SK-N-SH treated with all-trans-retinoic acid at 6 μM for 48 hours (cell line): ENCODE measurements around the gene NFKB1.

Experiments used
- ATAC-seq: fragments of 200-7000 bp; cut with Tn5 transposase; 3 replicates; pipeline ENCODE4 v1.9.1; 2020; ENCODE audit warnings: mild to moderate bottlenecking, moderate library complexity
- ARNTL ChIP-seq: fragments of 450-650 bp; formaldehyde crosslinking; IDR thresholded peaks from 2 replicates; pipeline ENCODE4 v1.5.0; 2020; ENCODE audit warnings: low read depth, mild to moderate bottlenecking, moderate library complexity, borderline replicate concordance
- BACH2 ChIP-seq: fragments of 250-450 bp; sonication (Bioruptor Pico); IDR thresholded peaks from 2 replicates; pipeline ENCODE4 v1.9.0; 2021; ENCODE audit warnings: mild to moderate bottlenecking, borderline replicate concordance
- CSDC2 ChIP-seq: fragments of 250-450 bp; sonication (Bioruptor Pico); IDR thresholded peaks from 2 replicates; pipeline ENCODE4 v1.5.0; 2020; ENCODE audit warnings: mild to moderate bottlenecking, moderate library complexity
- ESRRG ChIP-seq: fragments of 250-450 bp; sonication (Bioruptor Pico); IDR thresholded peaks from 2 replicates; pipeline ENCODE4 v1.6.1; 2021; ENCODE audit warnings: mild to moderate bottlenecking
- GLIS3 ChIP-seq: fragments of 250-450 bp; sonication (Bioruptor Pico); IDR thresholded peaks from 2 replicates; pipeline ENCODE4 v1.5.0; 2020; ENCODE audit warnings: mild to moderate bottlenecking, moderate library complexity
- ISL1 ChIP-seq: fragments of 250-450 bp; sonication (Bioruptor Pico); IDR thresholded peaks from 2 replicates; pipeline ENCODE4 v2.1.2; 2022; ENCODE audit warnings: mild to moderate bottlenecking, moderate library complexity
- OSR1 ChIP-seq: fragments of 250-450 bp; sonication (Bioruptor Pico); IDR thresholded peaks from 2 replicates; pipeline ENCODE4 v1.8.0; 2022; ENCODE audit warnings: moderate library complexity, mild to moderate bottlenecking, inconsistent platforms
- PPARA ChIP-seq: fragments of 250-450 bp; sonication (Bioruptor Pico); IDR thresholded peaks from 2 replicates; pipeline ENCODE4 v1.5.0; 2020; ENCODE audit warnings: mild to moderate bottlenecking, borderline replicate concordance
- RARB ChIP-seq: fragments of 250-450 bp; sonication (Bioruptor Pico); IDR thresholded peaks from 2 replicates; pipeline ENCODE4 v1.8.0; 2021; ENCODE audit warnings: mild to moderate bottlenecking, moderate library complexity
- SNAI2 ChIP-seq: fragments of 250-450 bp; sonication (Bioruptor Pico); IDR thresholded peaks from 2 replicates; pipeline ENCODE4 v1.5.0; 2020; ENCODE audit warnings: mild to moderate bottlenecking, moderate library complexity
- TCF4 ChIP-seq: fragments of 250-450 bp; sonication (Bioruptor Pico); IDR thresholded peaks from 2 replicates; pipeline ENCODE4 v1.8.0; 2021; ENCODE audit warnings: mild to moderate bottlenecking, moderate library complexity, borderline replicate concordance
- TOX ChIP-seq: fragments of 250-450 bp; sonication (Bioruptor Pico); IDR thresholded peaks from 2 replicates; pipeline ENCODE4 v1.8.0; 2021; ENCODE audit warnings: mild to moderate bottlenecking, moderate library complexity, borderline replicate concordance
- ZC3H10 ChIP-seq: fragments of 250-450 bp; sonication (Bioruptor Pico); IDR thresholded peaks from 2 replicates; pipeline ENCODE4 v1.5.1; 2021; ENCODE audit warnings: mild to moderate bottlenecking, moderate library complexity
- ZFP3 ChIP-seq: fragments of 250-450 bp; sonication (Bioruptor Pico); IDR thresholded peaks from 2 replicates; pipeline ENCODE4 v1.5.0; 2020; ENCODE audit warnings: mild to moderate bottlenecking, moderate library complexity
- ZNF565 ChIP-seq: fragments of 450-650 bp; formaldehyde crosslinking; conservative IDR thresholded peaks from 2 replicates; pipeline ENCODE4 v1.5.0; 2020; ENCODE audit warnings: low read depth, mild to moderate bottlenecking, moderate library complexity
- ZNF70 ChIP-seq: fragments of 450-650 bp; formaldehyde crosslinking; IDR thresholded peaks from 2 replicates; pipeline ENCODE4 v1.5.0; 2020; ENCODE audit warnings: mild to moderate bottlenecking, moderate library complexity
- ZNF8 ChIP-seq: fragments of 450-650 bp; formaldehyde crosslinking; IDR thresholded peaks from 2 replicates; pipeline ENCODE4 v1.5.0; 2020; ENCODE audit warnings: mild to moderate bottlenecking, moderate library complexity
- TF ChIP-seq, protein P1 (sequence below): fragments of 250-450 bp; sonication (Bioruptor Pico); IDR thresholded peaks from 2 replicates; pipeline ENCODE4 v1.5.1; 2020; ENCODE audit warnings: low read depth, mild to moderate bottlenecking, moderate library complexity
- TF ChIP-seq, protein P2 (sequence below): fragments of 250-450 bp; sonication (Bioruptor Pico); IDR thresholded peaks from 2 replicates; pipeline ENCODE4 v1.5.0; 2020; ENCODE audit warnings: mild to moderate bottlenecking, moderate library complexity
- TF ChIP-seq, protein P3 (sequence below): fragments of 250-450 bp; sonication (Bioruptor Pico); IDR thresholded peaks from 2 replicates; pipeline ENCODE4 v1.5.1; 2021; ENCODE audit warnings: mild to moderate bottlenecking, moderate library complexity
- TF ChIP-seq, protein P4 (sequence below): fragments of 250-450 bp; sonication (Bioruptor Pico); IDR thresholded peaks from 2 replicates; pipeline ENCODE4 v1.8.0; 2021; ENCODE audit warnings: low read depth, mild to moderate bottlenecking, moderate library complexity, borderline replicate concordance
- TF ChIP-seq, protein P5 (sequence below): fragments of 250-450 bp; sonication (Bioruptor Pico); IDR thresholded peaks from 2 replicates; pipeline ENCODE4 v1.8.0; 2020; ENCODE audit warnings: mild to moderate bottlenecking, moderate library complexity, borderline replicate concordance

NFKB1 gene

DNA sequence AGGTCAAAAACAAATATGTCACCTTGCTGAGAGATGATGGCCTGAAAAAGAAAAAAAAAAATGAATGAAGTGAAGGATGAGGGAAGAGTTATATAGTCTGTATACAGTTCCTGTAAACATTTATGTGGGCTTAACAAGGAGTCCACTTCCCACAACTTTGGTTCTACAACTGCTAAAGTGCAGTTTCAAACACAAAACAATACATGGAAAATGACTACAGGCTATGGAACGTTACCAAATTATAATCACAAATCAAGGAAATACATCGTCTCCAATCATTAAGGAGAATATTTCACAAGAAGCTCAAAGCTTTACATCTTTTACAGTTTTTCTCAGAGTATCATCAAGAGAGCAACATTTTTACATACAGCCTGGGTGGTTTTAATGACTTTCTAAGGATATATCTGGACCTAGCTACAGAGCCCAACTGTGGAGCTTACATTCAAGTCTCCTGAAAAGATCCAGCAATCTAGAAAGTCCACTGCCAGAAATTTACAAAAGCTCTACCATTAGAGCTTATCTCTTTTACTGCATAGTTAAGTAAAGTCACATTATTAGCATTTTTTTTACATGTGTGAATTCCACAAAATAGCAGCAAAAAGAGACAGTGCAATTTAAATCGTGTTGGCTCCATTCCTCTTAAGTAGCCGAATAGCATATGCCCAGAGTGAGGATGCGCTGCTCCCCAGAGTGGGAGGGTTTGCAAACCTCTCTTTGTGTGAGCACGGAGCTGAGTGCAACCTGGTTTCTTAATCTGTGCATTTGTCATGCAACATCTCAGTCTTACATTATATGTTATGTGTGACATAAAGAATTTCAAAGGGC, 131.3 kb downstream of the NFKB1 start:
- no peak for ATAC-seq
- TF ChIP-seq OSR1 (CRISPR knock-in tag) (no peak), TOX (CRISPR knock-in tag) (no peak), ZNF70 (CRISPR knock-in tag) (no peak), ARNTL (CRISPR knock-in tag) (no peak), ZFP3 (CRISPR knock-in tag) (no peak), ZNF8 (CRISPR knock-in tag) (no peak), RARB (no peak), GLIS3 (CRISPR knock-in tag) (no peak), PPARA (CRISPR knock-in tag) (no peak), CSDC2 (CRISPR knock-in tag) (no peak), TCF4 (CRISPR knock-in tag) (no peak), BACH2 (CRISPR knock-in tag) (no peak)
- TF ChIP-seq, protein P1, sequence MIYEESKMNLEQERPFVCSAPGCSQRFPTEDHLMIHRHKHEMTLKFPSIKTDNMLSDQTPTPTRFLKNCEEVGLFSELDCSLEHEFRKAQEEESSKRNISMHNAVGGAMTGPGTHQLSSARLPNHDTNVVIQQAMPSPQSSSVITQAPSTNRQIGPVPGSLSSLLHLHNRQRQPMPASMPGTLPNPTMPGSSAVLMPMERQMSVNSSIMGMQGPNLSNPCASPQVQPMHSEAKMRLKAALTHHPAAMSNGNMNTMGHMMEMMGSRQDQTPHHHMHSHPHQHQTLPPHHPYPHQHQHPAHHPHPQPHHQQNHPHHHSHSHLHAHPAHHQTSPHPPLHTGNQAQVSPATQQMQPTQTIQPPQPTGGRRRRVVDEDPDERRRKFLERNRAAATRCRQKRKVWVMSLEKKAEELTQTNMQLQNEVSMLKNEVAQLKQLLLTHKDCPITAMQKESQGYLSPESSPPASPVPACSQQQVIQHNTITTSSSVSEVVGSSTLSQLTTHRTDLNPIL (CRISPR knock-in tag): no peak

DNA sequence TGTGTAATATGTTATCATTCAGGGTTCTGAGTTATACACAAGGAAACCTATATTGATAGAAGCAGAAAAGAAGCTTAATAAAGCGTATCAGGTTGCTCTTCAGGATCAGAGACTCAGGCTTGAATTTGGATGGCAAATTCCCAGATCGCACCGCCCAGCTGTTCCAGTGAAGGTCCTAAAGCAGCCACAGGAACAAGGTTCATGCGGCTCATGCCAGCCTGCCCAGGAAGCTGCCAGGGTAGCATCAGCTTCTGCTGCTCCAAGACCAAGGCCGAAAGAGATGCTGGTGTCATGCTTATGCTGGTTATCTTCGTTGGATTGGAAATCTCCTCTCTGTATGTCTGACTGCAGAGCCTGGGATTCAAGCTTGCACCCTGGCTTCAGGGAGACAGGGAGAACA, 131.9 kb downstream of the NFKB1 start:
- no peak for ATAC-seq
- TF ChIP-seq TCF4 (CRISPR knock-in tag) (no peak), OSR1 (CRISPR knock-in tag) (no peak), ESRRG (CRISPR knock-in tag) (no peak), ZNF70 (CRISPR knock-in tag) (no peak), ZNF8 (CRISPR knock-in tag) (no peak), ARNTL (CRISPR knock-in tag) (no peak), RARB (no peak), ISL1 (no peak), ZC3H10 (CRISPR knock-in tag) (no peak), PPARA (CRISPR knock-in tag) (no peak), SNAI2 (no peak), ZNF565 (CRISPR knock-in tag) (no peak), CSDC2 (CRISPR knock-in tag) (no peak), ZFP3 (CRISPR knock-in tag) (no peak)
- TF ChIP-seq, protein P2, sequence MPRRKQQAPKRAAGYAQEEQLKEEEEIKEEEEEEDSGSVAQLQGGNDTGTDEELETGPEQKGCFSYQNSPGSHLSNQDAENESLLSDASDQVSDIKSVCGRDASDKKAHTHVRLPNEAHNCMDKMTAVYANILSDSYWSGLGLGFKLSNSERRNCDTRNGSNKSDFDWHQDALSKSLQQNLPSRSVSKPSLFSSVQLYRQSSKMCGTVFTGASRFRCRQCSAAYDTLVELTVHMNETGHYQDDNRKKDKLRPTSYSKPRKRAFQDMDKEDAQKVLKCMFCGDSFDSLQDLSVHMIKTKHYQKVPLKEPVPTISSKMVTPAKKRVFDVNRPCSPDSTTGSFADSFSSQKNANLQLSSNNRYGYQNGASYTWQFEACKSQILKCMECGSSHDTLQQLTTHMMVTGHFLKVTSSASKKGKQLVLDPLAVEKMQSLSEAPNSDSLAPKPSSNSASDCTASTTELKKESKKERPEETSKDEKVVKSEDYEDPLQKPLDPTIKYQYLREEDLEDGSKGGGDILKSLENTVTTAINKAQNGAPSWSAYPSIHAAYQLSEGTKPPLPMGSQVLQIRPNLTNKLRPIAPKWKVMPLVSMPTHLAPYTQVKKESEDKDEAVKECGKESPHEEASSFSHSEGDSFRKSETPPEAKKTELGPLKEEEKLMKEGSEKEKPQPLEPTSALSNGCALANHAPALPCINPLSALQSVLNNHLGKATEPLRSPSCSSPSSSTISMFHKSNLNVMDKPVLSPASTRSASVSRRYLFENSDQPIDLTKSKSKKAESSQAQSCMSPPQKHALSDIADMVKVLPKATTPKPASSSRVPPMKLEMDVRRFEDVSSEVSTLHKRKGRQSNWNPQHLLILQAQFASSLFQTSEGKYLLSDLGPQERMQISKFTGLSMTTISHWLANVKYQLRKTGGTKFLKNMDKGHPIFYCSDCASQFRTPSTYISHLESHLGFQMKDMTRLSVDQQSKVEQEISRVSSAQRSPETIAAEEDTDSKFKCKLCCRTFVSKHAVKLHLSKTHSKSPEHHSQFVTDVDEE (CRISPR knock-in tag): no peak
- TF ChIP-seq, protein P3, sequence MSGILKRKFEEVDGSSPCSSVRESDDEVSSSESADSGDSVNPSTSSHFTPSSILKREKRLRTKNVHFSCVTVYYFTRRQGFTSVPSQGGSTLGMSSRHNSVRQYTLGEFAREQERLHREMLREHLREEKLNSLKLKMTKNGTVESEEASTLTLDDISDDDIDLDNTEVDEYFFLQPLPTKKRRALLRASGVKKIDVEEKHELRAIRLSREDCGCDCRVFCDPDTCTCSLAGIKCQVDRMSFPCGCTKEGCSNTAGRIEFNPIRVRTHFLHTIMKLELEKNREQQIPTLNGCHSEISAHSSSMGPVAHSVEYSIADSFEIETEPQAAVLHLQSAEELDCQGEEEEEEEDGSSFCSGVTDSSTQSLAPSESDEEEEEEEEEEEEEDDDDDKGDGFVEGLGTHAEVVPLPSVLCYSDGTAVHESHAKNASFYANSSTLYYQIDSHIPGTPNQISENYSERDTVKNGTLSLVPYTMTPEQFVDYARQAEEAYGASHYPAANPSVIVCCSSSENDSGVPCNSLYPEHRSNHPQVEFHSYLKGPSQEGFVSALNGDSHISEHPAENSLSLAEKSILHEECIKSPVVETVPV: no peak
- TF ChIP-seq, protein P4, sequence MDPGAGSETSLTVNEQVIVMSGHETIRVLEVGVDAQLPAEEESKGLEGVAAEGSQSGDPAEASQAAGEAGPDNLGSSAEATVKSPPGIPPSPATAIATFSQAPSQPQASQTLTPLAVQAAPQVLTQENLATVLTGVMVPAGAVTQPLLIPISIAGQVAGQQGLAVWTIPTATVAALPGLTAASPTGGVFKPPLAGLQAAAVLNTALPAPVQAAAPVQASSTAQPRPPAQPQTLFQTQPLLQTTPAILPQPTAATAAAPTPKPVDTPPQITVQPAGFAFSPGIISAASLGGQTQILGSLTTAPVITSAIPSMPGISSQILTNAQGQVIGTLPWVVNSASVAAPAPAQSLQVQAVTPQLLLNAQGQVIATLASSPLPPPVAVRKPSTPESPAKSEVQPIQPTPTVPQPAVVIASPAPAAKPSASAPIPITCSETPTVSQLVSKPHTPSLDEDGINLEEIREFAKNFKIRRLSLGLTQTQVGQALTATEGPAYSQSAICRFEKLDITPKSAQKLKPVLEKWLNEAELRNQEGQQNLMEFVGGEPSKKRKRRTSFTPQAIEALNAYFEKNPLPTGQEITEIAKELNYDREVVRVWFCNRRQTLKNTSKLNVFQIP (CRISPR knock-in tag): no peak
- TF ChIP-seq, protein P5, sequence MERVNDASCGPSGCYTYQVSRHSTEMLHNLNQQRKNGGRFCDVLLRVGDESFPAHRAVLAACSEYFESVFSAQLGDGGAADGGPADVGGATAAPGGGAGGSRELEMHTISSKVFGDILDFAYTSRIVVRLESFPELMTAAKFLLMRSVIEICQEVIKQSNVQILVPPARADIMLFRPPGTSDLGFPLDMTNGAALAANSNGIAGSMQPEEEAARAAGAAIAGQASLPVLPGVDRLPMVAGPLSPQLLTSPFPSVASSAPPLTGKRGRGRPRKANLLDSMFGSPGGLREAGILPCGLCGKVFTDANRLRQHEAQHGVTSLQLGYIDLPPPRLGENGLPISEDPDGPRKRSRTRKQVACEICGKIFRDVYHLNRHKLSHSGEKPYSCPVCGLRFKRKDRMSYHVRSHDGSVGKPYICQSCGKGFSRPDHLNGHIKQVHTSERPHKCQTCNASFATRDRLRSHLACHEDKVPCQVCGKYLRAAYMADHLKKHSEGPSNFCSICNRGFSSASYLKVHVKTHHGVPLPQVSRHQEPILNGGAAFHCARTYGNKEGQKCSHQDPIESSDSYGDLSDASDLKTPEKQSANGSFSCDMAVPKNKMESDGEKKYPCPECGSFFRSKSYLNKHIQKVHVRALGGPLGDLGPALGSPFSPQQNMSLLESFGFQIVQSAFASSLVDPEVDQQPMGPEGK (CRISPR knock-in tag): no peak
